ENCODE results near the gene NDUFAF8. TPM values are rescaled to one million over a fixed set of nuclear protein-coding genes. Genes with fewer than 3 reads are reported as not detected.

Gene NDUFAF8
- total RNA-seq, 1 experiment from 2014 or later = 102 TPM

- Histone ChIP-seq H3K27ac (ENCODE audit: low read depth, low read length) (no peak overlapping the region), H4K20me1 (ENCODE audit: insufficient read depth) (no peaks in the 10 kb centered on the region), H2AFZ (ENCODE audit: low read depth, low read length, poor library complexity, severe bottlenecking) (no peak overlapping the region), H3K79me2 (ENCODE audit: insufficient read depth, low read length) (peaks cover 4% of the 10 kb centered on the region; the same call in 1 of the 2 replicates), H3K4me2 (ENCODE audit: low read length) (no peak overlapping the region), H3K36me3 (ENCODE audit: control insufficient read depth in 1 of 2, insufficient read depth in 2 of 2, low read length in 2 of 2) (peaks cover 22 to 45% of the 10 kb centered on the region in 2 experiments), H3K4me1 (ENCODE audit: control insufficient read depth in 1 of 2, insufficient read depth in 2 of 2, low read length in 2 of 2) (no peaks in the 10 kb centered on the region), H3K9me3 (ENCODE audit: control insufficient read depth in 1 of 2, insufficient read depth in 1 of 2, low read depth in 1 of 2, low read length in 2 of 2) (no peaks in the 10 kb centered on the region), H3K4me3 (replicated peaks in 1 of 2; ENCODE audit: low read depth in 1 of 2, low read length in 2 of 2) (no peak overlapping the region), H3K27me3 (ENCODE audit: insufficient read depth, low read length) (no peaks in the 10 kb centered on the region), H3K9ac (ENCODE audit: low read length) (no peak overlapping the region), H3K9me2 (ENCODE audit: insufficient read depth) (no peaks in the 10 kb centered on the region)
- ChIA-PET POLR2A (no interaction called here), RAD21 (ENCODE audit: low non-redundant PET in 1 of 2, low total read pairs in 2 of 2, uncharacterized antibody in 2 of 2, unreplicated experiment in 2 of 2) (no interaction called here), CTCF (interaction anchor here (1.4 kb wide), 1 partner anchor 205 kb away, joined by 3 read pairs; no protein-coding TSS in a partner anchor)
- no TSS peak for BruUV-seq (replicated peaks)
- DNase-seq (ENCODE audit: low read depth, low spot score) (no peak), ATAC-seq (no peak)
- intact Hi-C loops (cut with micrococcal nuclease) = no loop called here
- TF ChIP-seq, protein P1, sequence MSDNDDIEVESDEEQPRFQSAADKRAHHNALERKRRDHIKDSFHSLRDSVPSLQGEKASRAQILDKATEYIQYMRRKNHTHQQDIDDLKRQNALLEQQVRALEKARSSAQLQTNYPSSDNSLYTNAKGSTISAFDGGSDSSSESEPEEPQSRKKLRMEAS (IDR thresholded peaks at IDR 0.05) = no peak
- TF ChIP-seq CTCF (IDR thresholded peaks at IDR 0.05 in 2 of 3, conservative IDR thresholded peaks at IDR 0.05 in 1 of 3; ENCODE audit: borderline replicate concordance in 1 of 3, insufficient read depth in 1 of 3, low read depth in 2 of 3, low read length in 2 of 3) (no peak), EZH2phosphoT487 (IDR thresholded peaks at IDR 0.05; ENCODE audit: borderline replicate concordance) (no peak), POLR2AphosphoS5 (IDR thresholded peaks at IDR 0.05; ENCODE audit: low read depth, low read length) (no peak), ELF1 (IDR thresholded peaks at IDR 0.05; ENCODE audit: borderline replicate concordance, low read depth) (no peak), RAD21 (IDR thresholded peaks at IDR 0.05; ENCODE audit: low read depth) (no peak), SRF (IDR thresholded peaks at IDR 0.05; ENCODE audit: low read depth) (no peak), EZH2 (IDR thresholded peaks at IDR 0.05) (no peak), FOSL1 (IDR thresholded peaks at IDR 0.05; ENCODE audit: low read depth) (no peak), ZNF274 (IDR thresholded peaks at IDR 0.05; ENCODE audit: low read depth, low read length) (no peak)
These were observed 28.4 kb downstream of the NDUFAF8 start for GRCh38 chr17:81267390-81268067.

Measured in HCT116 (cell line).